Thyroid gland (tissue), 4 donors: ENCODE measurements around the gene CELF4.

ENCODE experiments used
- POLR2A ChIP-seq, 2 donors: fragments of 450-650 bp; IDR thresholded peaks; one replicate each; pipeline ENCODE4 v1.6.1; 2017; ENCODE audit warnings: antibody characterized with exemption in 2 of 2, mild to moderate bottlenecking in 2 of 2, moderate library complexity in 1 of 2
- TF ChIP-seq, protein P1 (sequence below), 6 experiments: fragments of 200-600 bp in 3 of 6; fragments of 450-650 bp in 3 of 6; sonication (generic) in 3 of 6; IDR thresholded peaks; one replicate each; pipeline ENCODE4 v1.5.1; 2016 to 2019; ENCODE audit warnings: antibody characterized with exemption in 6 of 6, mild to moderate bottlenecking in 2 of 6, inconsistent platforms in 1 of 6, moderate library complexity in 1 of 6

DNA sequence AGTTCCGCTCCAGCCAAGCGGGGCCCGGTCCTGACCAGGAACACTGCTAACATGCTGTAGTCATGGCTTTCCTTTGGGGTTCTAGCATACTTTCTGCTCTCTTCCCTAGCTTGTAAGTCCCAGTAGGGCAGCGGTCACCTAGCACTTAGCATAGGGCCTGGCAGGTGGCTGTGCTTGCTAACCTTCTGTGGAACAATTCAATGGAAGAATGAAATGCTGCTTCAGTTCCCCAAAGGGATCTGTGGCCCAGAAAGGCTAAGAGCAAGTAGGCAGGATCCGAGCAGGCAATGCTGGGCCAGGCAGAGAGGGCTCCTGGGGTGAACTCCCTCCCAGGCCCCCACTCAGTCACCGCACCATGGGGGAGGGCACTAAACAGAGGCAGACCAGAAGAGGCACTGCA is 266.8 kb downstream of the CELF4 start:
- TF ChIP-seq, protein P1, sequence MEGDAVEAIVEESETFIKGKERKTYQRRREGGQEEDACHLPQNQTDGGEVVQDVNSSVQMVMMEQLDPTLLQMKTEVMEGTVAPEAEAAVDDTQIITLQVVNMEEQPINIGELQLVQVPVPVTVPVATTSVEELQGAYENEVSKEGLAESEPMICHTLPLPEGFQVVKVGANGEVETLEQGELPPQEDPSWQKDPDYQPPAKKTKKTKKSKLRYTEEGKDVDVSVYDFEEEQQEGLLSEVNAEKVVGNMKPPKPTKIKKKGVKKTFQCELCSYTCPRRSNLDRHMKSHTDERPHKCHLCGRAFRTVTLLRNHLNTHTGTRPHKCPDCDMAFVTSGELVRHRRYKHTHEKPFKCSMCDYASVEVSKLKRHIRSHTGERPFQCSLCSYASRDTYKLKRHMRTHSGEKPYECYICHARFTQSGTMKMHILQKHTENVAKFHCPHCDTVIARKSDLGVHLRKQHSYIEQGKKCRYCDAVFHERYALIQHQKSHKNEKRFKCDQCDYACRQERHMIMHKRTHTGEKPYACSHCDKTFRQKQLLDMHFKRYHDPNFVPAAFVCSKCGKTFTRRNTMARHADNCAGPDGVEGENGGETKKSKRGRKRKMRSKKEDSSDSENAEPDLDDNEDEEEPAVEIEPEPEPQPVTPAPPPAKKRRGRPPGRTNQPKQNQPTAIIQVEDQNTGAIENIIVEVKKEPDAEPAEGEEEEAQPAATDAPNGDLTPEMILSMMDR (IDR thresholded peaks at IDR 0.05), result no peak
- TF ChIP-seq POLR2A (IDR thresholded peaks at IDR 0.05), result no peak
